ENCODE measurements around the gene HK1.

- TF ChIP-seq, protein P1, sequence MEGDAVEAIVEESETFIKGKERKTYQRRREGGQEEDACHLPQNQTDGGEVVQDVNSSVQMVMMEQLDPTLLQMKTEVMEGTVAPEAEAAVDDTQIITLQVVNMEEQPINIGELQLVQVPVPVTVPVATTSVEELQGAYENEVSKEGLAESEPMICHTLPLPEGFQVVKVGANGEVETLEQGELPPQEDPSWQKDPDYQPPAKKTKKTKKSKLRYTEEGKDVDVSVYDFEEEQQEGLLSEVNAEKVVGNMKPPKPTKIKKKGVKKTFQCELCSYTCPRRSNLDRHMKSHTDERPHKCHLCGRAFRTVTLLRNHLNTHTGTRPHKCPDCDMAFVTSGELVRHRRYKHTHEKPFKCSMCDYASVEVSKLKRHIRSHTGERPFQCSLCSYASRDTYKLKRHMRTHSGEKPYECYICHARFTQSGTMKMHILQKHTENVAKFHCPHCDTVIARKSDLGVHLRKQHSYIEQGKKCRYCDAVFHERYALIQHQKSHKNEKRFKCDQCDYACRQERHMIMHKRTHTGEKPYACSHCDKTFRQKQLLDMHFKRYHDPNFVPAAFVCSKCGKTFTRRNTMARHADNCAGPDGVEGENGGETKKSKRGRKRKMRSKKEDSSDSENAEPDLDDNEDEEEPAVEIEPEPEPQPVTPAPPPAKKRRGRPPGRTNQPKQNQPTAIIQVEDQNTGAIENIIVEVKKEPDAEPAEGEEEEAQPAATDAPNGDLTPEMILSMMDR (conservative IDR thresholded peaks at IDR 0.05 in 1 of 2, IDR thresholded peaks at IDR 0.05 in 1 of 2; ENCODE audit: low read depth in 1 of 2, low read length in 2 of 2), result no peak
- no peak for TF ChIP-seq EZH2 (IDR thresholded peaks at IDR 0.05; ENCODE audit: low read length, missing control alignments)
These were observed 89.2 kb downstream of the HK1 start for GRCh38 chr10:69367469-69367868.
